EL (cell line): ENCODE data around the gene PRTG.
"Not testable (repeated sequence)": the region's sequence is repeated elsewhere in the genome, so short reads cannot be mapped to it uniquely, and the experiment has no call there.

Source experiments
- DNase-seq: peaks from one replicate; pipeline ENCODE4 v3.0.0-alpha.2; 2016

Gene PRTG

DNA sequence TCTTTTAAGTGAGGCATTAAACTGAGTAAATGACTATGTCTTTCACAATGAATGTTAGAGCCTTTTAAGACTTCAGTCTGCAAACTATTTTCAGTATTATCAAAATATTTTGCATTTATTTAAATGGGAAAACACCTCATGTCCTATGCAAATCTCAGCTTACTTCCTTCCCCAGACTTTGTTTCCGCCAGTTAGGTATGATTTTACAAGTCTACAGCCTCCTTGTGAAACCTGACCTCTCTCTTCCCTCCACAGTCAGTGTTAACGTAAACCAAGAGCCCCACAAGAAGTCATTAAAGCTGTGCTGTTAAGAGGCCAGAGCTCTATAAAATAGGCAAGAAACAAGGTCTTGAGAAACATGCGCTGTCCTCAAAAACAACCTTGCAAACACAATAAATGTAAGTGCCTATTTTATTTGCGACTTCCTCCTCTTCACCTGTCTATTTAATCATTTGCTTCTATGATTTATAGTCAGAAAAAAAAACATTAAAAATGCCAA, 48.3 kb downstream of the PRTG start:
- no peak for DNase-seq

DNA sequence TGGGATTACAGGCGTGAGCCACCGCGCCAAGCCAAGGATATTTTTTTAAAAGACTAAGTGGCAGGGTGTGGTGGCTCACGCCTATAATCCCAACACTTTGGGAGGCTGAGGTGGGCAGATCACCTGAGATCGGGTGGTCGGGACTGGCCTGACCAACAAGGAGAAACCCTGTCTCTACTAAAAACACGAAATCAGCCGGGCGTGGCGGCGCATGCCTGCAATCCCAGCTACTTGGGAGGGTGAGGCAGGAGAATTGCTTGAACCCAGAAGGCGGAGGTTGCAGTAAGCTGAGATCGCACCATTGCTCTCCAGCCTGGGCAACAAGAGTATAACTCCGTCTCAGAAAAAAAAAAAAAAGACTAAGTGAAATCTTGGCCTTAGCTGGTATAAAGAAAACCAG, 49.8 kb downstream of the PRTG start:
- not testable (repeated sequence) for DNase-seq

DNA sequence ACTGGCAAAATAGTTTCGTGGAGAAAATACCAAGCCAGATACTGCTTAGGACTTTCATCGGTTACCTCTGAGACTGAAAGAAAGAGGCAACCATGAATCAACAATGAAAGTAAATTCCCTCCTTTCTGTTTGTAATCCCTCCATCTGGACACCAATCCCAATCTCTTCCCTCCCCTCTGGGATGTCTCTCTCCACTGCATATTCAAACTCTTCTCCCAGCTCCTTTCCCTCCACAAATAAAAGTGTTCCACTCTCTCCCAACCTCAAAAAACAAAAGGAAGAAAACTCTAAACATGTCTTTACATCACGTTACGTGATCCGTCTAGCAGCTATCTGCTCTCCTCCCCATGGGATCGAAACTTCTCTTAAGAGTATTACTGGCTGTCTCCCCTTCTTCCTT, 55.2 kb downstream of the PRTG start:
- DNase-seq: no peak

DNA sequence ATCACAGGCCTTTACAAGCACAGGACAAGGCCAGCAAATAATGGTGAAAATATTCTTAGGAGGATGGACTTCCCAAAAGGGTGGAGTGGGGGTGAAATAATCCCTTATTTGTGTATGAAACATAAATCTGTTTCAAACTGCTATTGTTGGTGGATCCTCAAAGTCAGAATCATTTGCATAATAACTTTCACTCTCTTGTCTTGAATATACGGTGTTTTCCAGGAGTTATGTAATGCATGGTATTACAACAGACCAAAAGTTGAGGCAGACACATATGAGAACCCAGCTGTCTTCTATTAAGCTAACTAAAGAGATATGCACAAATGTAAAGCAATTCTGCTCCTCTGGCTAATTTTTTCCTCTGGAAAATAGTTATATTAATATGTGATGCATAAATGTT, 57.7 kb downstream of the PRTG start:
- DNase-seq: no peak

DNA sequence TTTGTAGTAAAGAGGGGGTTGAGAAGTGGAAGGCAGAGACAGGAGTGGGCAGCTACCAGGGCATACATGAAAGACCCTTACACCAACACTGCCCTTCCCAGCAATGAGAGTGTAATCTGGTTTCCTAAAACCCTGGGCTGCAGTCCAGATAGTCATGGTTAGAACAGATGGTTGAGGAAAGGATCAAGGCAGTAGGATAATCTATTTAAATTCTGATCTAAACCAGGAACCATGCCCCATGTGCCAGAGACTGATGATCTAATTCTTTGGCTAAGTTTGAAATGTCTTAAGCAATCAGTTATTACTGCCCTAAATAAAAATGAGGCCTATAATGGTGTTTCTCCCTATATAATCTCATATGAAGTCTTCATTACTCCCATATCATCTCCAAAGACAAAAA, 59.6 kb downstream of the PRTG start:
- peak; percentile 27 for DNase-seq

DNA sequence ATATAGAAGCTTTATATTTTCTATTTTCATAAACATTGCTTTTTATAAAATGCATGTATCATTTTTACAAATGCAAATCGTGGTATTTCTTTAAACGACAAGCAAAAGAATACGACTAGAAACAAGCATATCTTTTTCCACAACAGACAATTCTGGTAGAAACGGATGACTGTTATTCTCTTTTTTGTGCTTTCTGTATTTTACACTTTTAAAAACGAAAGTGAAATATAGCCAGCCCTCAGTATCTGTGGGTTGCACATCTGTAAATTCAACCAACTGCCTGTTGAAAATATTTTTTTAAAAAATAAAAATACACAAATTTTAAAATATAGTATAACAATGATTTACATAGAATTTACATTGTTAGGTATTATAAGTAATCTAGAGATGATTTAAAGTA, 61.3 kb downstream of the PRTG start:
- no peak for DNase-seq

DNA sequence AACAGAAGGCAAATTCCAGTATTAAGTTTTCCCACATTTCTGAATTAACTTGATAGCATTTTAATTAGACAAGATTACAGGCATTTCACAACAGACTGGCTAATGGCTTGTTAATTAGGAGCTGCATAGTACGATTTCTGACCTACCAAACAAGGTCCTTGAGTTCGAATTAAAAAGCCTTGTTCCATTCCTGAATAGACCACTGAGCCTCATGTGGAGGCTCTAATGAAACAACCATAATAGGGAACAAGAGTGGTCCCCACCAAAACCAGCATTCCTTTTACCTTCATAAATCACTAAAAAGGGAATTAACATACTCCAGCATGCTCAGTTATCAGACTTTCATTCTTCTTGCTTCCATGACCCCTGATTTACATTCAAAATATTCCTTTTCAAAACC, 66.4 kb downstream of the PRTG start:
- DNase-seq: no peak

DNA sequence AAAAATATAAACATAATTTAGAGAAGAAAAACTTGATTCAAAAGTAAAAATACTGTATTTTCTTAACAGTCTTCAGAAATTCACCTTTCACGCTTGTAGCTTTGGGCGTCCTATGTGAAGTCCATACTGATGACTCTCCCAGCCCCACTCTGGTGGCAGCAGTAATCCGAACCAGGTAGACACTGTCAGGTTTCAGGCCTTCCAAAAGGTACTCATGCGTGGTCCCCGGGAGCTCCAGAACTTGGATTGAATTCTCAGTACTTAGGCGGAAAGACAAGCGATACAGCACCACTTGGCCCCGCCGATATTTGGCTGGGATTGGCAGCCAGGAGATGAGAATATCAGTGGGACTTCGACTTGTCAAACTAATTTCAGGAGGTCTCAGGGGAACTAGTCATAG, 69.7 kb downstream of the PRTG start:
- DNase-seq: no peak

DNA sequence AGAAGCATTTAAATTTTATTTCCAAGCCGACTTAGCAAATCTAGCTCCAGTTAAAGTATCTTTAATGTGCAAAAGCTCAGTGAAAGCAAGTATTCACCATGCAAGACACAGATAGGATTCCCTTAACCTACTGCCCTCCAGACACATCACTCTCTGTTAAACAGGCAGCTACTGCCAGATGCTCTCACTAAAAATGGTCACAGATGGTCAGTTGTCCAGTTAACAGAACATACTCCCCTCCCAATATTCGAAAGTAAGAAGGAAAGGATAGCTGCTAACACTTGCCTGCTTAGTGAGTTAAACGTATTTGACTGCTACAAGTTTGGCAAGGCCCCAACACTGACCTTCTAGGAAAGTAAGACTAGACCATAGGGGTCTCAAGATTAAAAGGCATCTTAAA, 73.7 kb downstream of the PRTG start:
- no peak for DNase-seq

DNA sequence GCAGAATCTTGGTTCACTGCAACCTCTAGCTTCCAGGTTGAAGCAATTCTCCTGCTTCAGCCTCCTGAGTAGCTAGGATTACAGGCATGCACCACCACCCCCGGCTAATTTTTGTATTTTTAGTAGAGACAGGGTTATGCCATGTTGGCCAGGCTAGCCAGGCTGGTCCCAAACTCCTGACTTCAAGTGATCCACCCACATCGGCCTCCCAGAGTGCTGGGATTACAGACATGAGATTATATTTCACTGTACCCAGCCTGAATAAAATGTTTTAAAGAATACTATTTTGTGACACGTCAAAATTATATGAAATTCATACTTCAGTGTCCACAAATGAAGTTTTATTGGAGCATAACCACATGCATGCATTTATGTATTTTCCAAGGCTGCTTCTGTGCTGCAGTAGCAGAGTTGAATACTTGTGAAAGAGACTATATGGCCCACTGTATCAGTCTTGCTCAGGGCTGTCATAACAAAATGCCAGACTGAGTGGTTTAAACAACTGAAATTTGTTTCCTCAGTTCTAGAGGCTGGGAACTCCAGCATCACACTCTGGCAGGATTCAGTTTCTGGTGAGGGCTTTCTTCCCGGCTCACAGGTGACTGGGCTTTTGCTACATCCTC, 77.2 kb downstream of the PRTG start:
- DNase-seq: no peak

DNA sequence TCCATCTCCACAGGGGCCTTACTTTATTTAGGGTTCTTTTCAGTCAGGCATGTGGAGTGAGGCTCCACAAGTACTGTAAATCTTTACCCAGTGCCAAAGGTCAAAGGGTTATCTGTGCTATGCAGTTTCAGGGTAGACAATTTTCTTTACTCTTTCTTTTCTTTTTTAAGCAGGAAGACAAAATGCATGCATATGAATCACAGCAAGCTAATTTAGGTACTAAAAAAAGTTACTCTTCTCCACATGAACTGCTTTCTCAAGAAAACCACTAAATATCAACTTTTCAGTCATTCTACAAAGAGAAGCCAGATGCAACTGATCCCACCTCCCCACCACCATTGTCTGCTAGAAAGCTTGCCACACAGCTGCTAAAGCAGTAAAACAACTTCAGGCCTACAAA, 81.5 kb downstream of the PRTG start:
- no peak for DNase-seq

DNA sequence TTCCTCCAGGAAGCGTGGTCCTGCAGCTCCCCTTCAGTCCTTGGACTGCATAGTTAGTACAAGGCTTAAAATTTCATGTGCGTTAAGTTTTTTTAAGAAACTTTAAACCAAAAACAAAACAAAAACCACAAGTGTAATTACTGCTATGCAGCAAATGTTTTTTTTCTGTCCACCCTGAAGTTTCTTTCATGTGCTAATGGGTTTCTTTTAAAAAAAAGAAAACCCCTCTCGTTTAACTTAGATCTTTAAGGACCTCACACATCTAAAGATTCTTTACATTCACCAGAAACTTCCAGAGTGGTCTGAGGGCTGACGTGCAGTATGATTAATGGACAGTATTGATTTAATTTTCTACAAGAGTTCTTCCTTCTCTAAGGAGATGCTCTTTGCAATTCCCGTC, 82.8 kb downstream of the PRTG start:
- DNase-seq: no peak

DNA sequence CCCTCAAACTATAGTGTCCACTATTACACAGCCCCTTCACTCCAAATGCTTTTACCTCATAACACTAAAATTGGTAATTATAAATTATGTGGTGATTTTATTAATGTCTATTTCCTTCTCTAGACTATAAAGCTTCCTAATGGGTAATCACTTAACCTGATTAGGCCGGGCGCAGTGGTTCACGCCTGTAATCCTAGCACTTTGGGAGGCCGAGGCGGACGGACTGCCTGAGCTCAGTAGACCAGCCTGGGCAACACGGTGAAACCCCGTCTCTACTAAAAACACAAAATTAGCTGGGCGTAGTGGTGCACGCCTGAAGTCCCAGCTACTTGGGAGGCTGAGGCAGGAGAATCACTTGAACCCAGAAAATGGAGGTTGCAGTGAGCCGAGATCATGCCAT, 83.5 kb downstream of the PRTG start:
- DNase-seq: no peak

DNA sequence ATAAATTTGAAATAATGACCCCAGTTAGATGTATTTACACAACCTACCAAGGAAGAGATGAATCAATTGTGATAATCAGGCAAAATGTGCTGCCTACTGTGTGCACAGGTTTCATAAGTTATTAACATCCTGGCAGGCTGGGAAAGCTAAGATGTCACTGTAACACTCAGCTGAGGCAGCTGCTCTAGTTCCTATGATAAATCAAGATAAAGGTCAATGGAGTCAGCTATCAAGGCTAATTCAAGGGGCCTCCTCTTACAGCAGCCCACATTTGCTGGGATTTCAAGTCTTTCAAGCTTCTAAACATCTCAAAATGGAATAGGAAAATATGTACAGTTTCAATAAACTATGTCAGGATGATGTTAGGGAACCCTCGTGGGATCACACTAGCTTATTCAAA, 84.1 kb downstream of the PRTG start:
- DNase-seq: no peak

DNA sequence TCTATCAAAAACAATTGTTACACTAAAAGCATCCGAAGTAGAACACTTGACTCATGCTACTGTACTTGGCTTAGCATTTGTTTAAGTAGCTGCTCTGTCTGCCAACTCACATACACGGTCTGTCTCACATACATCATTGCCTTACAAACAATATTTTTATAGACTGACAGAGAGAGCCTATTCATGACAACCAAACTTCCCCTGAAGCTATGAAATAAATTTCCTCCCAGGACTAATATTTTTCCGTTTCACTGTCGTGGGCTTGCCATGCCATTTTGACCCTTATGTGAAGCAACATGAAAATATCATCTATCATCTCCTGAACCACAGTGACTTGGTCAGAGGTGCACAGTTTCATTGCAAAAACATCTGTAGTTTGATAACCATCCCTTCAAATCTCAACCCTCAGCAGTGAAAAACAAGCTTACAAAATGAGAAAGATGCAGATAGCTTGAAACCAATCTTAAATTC, 88.4 kb downstream of the PRTG start:
- DNase-seq: no peak

DNA sequence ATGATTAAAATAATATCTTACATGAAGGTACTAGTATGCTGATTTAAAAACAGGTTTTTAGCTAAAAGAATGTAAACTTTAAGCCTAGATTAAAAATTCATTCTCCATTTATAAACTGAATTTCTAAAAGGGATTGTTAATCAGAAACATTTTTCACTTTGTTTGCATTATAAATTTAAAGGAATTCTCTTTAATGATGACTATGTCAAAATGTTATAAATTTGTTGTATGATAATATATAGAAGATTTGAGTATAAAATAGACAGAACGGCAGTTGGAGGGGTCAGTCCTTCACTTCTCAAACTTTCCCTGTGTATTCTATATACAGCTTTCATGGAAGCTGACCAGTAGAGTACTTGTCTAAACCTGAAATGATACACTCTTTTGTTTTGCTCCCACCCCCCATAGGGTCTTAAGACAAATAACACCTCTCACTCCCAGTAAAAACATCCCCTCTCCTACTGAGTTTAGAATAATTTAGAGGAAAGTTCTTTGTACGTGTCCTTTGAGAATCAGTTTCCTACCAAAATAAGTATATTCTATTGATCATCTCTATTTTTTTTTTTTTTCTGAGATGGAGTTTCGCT, 90.0 kb downstream of the PRTG start:
- DNase-seq: no peak

DNA sequence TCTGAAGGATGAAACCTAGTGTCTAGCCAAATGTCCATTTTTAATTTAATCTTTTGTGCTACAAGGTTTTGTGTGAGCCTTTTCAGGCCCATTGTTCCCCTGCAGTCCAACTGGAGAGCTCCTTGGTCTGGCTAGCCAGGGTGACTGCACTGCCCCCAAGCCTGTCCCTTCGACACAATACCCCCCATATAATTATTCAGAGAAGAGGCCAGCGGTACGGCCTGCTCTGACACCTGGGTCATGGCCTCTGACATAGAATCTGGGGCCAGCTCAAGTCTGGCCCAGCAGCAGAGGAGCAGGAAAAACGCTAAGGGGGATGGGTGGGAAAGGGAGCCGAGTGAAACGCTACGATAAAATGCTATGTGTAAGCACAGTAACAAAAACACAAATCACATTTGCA, 90.6 kb downstream of the PRTG start:
- no peak for DNase-seq

DNA sequence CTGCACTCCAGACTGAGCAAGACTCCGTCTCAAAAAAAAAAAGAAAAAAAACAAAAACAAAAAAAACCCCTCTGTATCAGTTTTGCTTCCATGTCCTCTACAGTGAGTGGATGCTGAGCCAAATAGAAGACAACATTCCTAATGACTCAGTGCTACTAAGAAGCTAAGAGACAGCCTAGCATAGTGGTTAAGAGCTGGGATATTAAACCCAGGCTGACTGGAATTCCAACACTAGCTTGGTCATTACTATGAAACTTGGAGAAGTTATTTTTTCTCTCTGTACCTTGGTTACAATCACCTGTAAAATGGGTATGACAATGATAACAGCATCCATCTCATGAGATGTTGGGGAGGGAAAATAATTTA, 93.9 kb downstream of the PRTG start:
- DNase-seq: peak; percentile 71

DNA sequence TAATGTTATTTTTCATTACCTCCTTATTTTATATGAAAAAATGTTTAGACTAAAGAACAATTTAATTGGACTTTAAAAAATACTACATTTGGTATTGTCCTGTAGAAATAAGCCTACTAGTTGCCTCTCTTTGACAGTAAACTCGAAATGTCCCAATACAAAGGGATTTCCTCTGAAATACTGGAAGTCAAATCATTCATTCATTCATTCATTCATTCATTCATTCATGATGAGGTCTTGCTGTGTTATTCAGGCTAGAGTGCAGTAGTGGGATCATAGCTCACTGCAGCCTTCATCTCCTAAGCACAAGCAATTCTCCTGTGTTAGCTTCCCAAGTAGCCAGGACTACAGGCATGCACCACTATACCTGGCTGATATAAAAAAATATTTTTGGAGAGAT, 104.2 kb downstream of the PRTG start:
- DNase-seq: no peak

DNA sequence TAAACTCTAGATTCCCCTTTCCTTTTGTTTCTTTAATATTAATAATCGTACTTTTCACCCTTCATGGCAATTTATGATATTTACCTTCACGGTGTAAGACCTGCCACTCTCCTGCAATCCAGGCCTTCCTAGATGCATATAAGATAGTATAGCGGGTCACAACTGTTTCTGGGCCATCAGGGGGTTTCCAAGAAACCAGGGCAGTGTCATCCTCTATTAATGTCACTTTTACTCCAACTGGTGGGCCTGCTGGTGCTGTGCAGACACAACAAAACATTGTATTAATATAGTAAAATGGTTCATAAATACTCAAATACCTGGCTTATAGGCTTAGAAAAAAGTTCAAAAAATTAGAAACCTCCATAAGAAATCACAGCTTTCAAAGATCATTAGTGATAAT, 105.9 kb downstream of the PRTG start:
- DNase-seq: no peak

DNA sequence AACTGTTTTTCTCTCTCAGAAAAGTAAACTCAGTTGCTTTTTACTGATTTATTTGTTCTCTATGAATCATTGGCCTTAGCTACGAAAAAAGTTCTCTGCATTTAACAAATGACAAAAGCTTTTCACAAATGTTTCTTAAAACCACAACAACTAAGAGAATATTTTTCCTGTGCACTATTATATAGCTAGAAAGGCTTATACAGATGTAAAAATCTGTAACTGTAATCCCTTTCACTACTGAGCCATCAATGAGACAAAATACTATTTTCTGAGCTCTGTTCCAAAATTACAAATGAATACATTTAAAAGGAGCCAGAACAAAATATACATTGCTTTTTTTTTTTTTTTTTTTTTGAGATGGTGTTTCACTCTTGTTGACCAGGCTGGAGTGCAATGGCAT, 109.2 kb downstream of the PRTG start:
- DNase-seq: no peak

DNA sequence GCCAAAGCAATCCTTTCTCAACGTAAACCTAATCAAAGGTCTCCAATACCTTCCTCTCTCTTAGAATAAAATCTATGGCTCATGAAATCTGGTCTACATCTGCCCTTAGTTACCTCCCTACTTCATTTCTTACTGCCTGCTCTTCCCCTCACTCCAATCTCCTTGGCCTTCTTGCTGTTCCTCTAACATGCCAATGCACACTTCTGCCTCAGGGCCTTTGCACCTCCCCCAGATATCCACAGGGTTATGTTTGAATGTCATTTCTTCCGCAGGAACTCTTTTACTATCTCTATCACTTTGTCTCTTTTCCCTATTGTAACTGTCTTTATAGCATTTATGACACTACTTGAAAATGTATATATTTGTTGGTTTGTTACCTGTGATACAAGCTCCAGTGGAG, 110.5 kb downstream of the PRTG start:
- no peak for DNase-seq

DNA sequence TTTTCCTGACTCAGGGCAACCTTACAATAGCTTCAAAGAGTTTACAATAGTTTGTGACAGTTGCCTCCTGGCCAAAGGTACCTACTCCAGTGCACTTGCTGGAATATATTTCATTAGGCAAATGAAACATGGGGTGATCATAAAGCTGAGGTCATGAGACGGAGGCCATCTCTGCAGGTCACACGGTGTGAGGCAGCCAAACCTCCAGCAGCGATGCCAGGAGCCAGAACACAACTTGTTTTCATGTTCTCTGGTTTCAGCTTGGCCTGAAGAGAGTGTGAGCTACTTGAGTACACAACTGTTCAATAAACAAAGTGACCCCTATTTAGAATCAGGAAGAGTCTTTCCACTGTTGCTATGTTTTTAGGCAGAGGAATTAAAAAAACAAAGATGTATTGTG, 112.1 kb downstream of the PRTG start:
- DNase-seq: no peak

DNA sequence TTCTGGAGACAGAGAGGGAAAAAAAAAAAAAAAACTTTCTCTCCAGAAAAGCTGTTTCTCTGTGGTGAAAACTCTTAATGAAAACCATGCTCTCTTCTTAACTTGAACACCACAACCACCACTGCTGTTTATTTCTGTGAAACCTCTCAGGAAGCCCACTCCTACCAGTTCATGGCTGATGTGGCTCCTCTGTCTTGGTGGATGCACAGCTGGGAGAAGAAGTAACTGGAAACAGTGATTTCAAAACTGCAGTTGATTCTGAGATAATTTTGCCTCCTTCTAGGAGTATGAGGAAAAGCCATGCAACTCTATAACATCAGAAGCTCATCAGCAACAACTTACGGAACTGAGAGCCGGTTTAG, 114.6 kb downstream of the PRTG start:
- no peak for DNase-seq

DNA sequence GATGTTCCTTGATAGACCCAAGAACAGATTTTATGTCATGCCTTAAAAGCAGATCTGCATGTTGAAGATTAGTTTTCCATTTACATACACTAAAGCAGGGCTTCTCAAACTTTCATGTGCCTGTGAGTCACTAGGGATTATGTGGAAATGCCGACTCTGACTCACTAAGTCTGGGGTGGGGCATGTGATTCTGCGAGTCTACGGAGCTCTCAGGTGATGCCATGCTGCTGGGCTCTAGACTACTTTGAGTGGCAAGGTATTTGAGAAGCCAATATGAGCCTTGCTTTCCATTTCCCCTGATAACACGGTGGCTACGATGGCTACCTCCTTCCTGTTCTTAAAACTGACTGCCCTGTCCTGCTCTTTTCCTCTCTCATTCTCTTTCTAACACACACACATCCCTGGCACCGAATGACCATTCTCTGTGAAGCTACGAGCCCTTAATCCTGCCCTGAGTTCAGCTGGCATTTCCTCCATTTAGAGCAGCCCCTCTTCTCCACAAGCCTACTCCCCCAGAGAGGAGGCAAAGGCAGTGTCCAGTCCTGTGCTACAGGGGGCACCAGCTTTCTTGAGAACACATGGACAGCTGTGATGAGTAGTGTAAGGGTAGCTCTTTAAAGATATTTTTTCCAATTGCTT, 115.1 kb downstream of the PRTG start:
- peak; percentile 88 for DNase-seq
